Activated CD4-positive, alpha-beta T cell treated with anti-CD3 and anti-CD28 coated beads, Interleukin-2, amount 50 U/mL, for 48 hours (primary cell): ENCODE results near the gene PRDM7.
"Not testable (repeated sequence)": the region's sequence is repeated elsewhere in the genome, so short reads cannot be mapped to it uniquely, and the experiment has no call there.

ENCODE experiments used
- DNase-seq, 2 experiments: peaks; one replicate each; pipeline ENCODE4 v3.0.0-alpha.2; 2020

The PRDM7 gene

GRCh38 chr16:90070440-90070839 is 6.7 kb downstream of the PRDM7 start:
- DNase-seq = no peak

GRCh38 chr16:90061437-90061836 is 15.7 kb downstream of the PRDM7 start:
- no peak for DNase-seq

- peak; percentile 35 to 51 for DNase-seq
These were observed 19.4 kb downstream of the PRDM7 start for GRCh38 chr16:90057738-90058173.

GRCh38 chr16:90056521-90056920 is 20.6 kb downstream of the PRDM7 start:
- not testable (repeated sequence) for DNase-seq

- DNase-seq = no peak
These were observed 21.8 kb downstream of the PRDM7 start for GRCh38 chr16:90055371-90055770.

GRCh38 chr16:90054554-90054953 is 22.6 kb downstream of the PRDM7 start:
- no peak for DNase-seq

- no peak for DNase-seq
These were observed 23.1 kb downstream of the PRDM7 start for GRCh38 chr16:90053902-90054500.

GRCh38 chr16:90050969-90051368 is 26.2 kb downstream of the PRDM7 start:
- no peak for DNase-seq

GRCh38 chr16:90048737-90049330 is 28.3 kb downstream of the PRDM7 start:
- DNase-seq = no peak

- no peak for DNase-seq
These were observed 28.8 kb downstream of the PRDM7 start for GRCh38 chr16:90048347-90048722.

GRCh38 chr16:90047714-90048346 is 29.3 kb downstream of the PRDM7 start:
- no peak for DNase-seq

- DNase-seq = no peak
These were observed 30.0 kb downstream of the PRDM7 start for GRCh38 chr16:90046971-90047713.

- no peak for DNase-seq
These were observed 30.8 kb downstream of the PRDM7 start for GRCh38 chr16:90046122-90046970.

GRCh38 chr16:90044111-90044551 is 33.0 kb downstream of the PRDM7 start:
- no peak for DNase-seq

GRCh38 chr16:90043526-90043925 is 33.6 kb downstream of the PRDM7 start:
- DNase-seq = no peak

- DNase-seq = no peak
These were observed 34.1 kb downstream of the PRDM7 start for GRCh38 chr16:90042946-90043514.

- no peak for DNase-seq
These were observed 35.1 kb downstream of the PRDM7 start for GRCh38 chr16:90041896-90042473.

GRCh38 chr16:90040152-90041023 is 36.7 kb downstream of the PRDM7 start:
- no peak for DNase-seq

GRCh38 chr16:90037276-90037675 is 39.9 kb downstream of the PRDM7 start:
- no peak for DNase-seq

GRCh38 chr16:90035902-90036301 is 41.2 kb downstream of the PRDM7 start:
- no peak for DNase-seq

GRCh38 chr16:90034504-90034903 is 42.6 kb downstream of the PRDM7 start:
- no peak for DNase-seq
